Measurements from ENCODE around the gene UGT1A10.
"Not testable (repeated sequence)": the region's sequence is repeated elsewhere in the genome, so short reads cannot be mapped to it uniquely, and the experiment has no call there.

Gene UGT1A10

DNA sequence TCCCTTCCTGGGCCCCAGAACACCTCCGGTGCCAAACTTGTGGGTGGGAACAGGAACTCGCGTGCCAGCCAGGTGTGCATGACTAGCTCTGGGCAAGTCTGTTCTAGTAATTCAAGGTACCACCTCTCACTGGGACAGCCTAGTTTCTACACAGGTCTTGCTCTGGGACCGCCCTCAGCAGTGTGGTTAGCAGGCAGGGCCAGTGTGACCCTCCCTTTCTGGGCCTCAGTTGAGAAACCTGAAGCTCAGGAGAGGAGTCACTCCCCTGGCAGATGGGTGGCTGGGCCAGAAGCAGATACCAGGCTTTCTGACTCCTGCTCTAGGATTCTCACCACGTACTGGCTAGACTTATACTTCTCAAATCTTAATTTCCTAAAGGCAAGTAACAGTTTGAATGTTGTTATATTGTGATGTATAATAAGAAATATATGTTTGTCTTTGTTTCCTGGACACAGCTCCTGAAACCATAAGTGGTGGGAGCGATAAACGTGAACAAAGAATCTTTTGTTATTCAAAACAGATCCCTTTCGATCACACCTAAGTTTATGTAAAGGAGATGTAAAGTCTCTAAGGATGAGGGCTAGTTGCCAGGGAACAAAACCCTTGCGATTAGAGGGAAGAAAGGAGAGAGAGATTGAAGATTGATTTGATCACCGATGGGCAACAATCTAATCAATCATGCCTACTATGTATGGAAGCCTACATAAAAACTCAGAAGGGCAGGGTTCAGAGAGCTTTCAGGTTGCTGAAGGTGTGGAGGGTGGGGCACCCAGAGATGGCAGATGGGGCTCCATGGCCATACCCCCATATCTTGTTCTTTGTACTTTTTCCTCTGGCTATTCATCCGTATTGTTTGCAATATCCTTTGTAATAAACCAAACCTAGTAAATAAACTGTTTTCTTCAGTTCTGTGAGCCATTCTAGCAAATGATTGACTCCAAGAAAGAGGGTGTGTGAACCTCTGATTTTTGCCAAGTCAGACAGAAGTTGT, 55.5 kb downstream of the UGT1A10 start:
- no peak for DNase-seq (ENCODE audit: low read depth, low spot score)

DNA sequence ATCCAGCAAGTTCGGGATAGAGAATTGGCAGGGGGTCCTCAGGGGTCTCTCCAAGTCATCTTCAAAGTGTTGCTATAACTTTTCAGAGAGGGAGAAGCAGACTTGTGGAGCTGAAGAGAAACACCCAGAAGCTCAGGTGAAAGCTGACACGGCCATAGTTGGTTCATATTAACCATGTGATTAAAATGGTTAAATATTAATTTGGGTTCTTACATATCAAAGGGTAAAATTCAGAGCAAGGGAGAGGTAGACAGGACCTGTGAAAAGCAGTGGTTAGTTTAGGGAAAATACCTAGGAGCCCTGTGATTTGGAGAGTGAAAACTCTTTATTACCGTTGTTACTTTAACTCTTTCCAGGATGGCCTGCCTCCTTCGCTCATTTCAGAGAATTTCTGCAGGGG, 56.4 kb downstream of the UGT1A10 start, which contains the start of gene UGT1A6:
TSS of gene UGT1A6 (plus strand) at position 243 of the 400 bp plus-strand sequence. CDS start at position 358, 115 bp downstream.
- DNase-seq (ENCODE audit: low read depth, low spot score) = no peak

DNA sequence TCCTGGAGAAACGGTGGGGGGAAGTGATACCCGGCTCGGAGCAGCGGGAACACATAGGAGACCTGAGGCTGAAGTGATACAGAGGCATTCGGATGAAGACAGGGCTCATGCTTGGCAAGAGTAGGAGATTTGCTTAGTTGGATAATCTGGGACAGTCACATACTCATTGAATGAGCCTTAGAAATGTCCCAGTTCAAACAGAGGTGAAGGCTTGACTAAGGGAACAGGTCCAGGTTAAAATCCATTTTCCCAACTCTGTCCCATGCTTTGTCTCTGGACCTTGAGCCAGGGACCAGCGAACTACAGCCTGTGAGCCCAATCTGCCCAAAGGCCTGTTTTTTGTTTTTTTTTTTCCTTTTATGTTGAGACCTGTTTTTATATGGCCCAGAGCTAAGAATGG, 57.7 kb downstream of the UGT1A10 start:
- no peak for DNase-seq (ENCODE audit: low read depth, low spot score)

DNA sequence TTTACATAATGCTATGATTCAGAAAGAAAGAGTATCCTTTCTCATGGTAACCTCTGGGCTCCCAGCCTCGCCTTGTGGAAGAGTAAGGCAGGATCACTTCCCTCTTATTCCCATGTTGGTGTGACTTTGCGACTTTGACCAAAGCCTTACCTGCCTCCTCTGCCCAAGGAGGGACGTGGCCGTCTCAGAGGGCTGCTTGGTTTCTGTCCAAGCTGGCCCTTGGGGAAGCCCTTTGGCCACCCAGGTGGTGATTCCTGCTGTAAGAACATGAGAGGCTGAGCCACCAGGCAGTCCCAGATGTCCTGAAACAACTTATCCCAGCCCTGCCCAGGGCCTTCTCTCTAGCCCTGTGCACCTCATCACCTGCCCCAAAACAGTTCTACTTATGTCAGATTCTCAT, 62.5 kb downstream of the UGT1A10 start:
- DNase-seq (ENCODE audit: low read depth, low spot score) = no peak

DNA sequence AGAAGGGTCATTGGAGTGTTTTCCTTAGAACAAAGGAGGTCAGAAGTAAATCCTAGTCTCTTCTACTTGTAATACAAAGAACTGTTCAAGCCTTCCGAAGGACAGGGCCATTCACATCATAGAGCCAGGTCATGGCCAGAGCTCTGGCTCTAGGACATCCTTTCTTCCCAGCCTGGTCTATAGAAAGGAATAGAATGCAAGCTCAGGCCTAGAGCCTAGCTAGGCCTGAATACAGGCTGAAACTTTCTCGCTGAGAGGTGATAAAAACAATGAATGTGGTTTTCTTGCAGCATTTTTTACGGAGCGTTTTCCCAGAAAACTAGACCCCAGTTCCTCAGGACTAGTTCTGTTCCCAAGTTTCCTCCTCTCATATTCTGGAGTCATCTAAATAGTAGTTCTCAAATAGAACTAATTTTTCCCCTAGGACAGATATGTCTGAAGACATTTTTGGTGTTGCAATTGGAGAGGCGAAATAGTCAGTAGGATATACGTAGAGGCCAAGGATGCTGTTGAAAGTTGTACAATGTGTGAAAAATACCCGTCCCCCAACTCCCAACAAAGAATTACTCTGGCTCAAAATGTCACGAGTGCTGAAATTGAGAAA, 63.3 kb downstream of the UGT1A10 start:
- no peak for DNase-seq (ENCODE audit: low read depth, low spot score)

DNA sequence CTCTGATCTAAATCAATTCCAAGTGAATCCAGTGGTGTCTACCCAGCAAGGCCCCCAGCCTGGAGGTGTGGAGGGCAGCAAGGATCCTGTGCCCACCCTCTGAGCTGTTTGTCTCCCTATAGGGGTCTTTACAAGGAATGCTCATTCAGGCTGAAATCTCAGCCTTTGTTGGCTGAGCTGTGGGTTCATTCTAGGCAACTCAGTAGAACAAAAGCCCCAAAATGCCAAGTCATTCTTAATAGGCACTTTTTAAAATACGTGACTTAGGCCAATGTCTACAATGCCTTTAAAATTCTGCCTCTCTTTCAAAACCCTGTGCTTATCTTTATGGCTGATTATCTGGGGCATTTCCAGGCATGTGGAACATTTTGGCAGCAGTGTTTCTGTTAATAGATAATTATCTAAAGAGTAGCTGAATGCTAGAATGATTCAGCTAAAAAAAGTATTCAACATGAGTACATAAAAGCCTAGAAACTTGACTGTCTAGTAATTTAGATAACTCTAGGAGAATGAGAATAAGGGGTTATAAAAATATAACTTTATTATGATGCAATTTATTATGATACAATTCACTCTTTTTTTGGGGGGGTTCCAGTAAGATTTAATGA, 63.9 kb downstream of the UGT1A10 start:
- peak; percentile 31 for DNase-seq (ENCODE audit: low read depth, low spot score)

DNA sequence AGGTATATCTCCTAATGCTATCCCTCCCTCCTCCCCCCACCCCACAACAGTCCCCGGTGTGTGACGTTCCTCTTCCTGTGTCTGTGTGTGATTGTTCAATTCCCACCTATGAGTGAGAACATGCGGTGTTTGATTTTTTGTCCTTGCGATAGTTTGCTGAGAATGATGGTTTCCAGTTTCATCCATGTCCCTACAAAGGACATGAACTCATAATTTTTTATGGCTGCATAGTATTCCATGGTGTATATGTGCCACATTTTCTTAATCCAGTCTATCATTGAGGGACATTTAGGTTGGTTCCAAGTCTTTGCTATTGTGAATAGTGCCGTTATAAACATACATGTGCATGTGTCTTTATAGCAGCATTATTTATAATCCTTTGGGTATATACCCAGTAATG, 64.6 kb downstream of the UGT1A10 start:
- DNase-seq (ENCODE audit: low read depth, low spot score) = not testable (repeated sequence)

DNA sequence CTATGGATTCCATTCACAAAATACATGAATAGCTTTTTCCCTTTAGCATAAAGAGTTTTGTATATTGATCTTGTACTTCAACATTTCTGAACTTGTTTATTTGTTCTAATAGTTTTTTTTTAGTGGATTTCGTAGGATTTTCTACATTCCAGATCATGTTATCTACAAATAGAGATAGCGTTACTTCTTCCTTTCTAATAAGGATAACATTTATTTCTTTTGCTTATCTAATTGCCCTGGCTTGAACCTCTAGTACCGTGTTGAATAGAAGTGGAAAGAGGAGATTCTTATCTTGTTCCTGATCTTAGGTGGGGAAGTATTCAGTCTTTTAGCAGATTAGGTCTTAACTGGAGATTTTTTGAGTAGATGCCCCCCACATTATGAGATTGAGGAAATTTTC, 66.0 kb downstream of the UGT1A10 start:
- DNase-seq (ENCODE audit: low read depth, low spot score) = no peak

DNA sequence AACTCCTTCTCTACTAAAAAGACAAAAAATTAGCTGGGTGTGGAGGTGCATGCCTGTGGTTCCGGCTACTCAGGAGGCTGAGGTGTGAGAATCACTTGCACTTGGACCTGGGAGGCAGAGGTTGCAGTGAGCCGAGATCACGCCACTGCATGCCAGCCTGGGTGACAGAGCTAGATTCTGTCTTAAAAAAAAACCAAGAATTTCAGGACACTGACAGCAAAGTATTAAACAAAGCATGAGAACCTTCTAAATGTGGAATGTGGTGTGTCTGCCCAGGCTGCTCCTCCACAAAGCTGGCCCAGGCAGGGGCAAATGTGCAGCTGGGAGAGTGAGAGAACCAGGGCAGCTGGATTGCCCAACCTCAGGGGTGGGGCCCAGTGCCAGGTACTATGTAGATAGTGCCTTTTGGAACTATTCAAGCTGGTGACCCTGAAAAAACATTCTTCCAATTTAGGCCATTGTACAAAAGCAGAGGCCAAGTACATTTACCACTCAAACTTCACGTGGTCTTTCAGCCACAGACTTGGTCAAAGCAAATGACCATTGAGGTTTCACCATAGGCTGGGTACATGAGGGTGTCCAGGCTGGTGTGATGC, 69.8 kb downstream of the UGT1A10 start:
- DNase-seq (ENCODE audit: low read depth, low spot score) = no peak

DNA sequence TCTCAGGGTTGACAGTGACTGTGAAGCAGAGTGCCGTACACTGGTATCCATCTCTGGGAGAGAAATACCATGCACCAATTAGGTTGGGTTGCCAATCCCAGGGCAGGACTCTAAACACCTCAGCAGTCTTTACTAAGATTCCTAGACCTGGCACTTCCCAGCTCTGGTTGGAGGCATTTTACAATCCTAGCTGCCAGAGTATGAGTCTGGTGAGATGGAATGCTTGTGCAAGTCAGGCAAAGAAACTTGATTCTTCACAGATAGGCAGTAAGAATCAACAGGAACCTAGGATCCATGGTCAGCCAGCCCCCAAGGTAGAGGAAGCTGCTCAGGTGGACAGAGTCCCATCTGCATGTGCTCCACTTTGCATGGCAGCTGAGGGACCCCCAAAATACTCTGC, 70.5 kb downstream of the UGT1A10 start:
- no peak for DNase-seq (ENCODE audit: low read depth, low spot score)

DNA sequence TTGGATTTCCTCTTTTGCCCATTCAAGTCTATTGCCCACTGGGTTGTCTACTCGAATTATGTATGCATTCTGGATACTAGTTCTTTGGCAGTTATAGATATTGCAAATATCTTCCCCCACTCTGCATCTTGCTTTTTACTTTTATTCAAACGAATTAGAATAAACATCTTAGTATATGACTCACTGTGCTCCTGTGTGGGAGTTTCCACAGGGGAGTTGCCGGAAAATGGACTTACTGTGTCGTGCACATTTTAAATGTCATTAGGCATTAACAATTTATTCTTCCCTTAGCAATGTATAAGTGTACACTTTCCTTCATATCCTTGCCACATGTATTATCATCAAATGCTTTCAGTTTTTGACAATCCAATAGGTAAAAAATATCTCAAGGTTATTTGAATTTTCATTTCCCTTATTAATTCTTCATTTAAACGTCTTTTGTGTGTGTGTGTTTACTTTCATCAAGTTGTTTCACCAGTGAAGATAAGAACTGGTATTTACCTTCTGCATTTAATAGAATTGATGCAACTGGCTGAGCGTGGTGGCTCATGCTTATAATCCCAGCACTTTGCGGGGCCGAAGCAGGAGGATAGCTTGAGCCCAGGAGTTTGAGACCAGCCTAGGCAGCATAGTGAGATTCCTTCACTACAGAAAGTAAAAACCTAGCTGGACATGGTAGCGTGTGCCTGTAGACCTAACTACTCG, 71.8 kb downstream of the UGT1A10 start:
- DNase-seq (ENCODE audit: low read depth, low spot score) = no peak

DNA sequence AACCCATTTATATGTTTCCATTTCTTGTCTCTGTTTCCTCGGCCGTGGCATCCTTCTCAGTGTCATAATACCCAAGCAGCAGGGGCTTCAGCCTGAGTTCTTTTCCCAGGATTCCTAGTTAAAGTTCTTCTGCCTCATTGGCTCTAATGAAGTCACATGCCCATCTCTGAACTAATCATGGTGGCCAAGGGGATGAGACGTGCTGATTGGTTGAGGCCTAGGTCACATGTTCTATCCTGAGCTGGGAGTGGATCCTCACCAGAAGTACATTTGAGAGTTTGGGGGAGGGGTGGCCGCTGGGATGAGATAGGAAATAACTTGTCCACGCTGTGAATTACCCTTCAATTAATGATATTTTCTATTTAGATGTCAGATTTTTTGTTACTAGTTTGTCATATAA, 72.7 kb downstream of the UGT1A10 start:
- DNase-seq (ENCODE audit: low read depth, low spot score) = no peak

DNA sequence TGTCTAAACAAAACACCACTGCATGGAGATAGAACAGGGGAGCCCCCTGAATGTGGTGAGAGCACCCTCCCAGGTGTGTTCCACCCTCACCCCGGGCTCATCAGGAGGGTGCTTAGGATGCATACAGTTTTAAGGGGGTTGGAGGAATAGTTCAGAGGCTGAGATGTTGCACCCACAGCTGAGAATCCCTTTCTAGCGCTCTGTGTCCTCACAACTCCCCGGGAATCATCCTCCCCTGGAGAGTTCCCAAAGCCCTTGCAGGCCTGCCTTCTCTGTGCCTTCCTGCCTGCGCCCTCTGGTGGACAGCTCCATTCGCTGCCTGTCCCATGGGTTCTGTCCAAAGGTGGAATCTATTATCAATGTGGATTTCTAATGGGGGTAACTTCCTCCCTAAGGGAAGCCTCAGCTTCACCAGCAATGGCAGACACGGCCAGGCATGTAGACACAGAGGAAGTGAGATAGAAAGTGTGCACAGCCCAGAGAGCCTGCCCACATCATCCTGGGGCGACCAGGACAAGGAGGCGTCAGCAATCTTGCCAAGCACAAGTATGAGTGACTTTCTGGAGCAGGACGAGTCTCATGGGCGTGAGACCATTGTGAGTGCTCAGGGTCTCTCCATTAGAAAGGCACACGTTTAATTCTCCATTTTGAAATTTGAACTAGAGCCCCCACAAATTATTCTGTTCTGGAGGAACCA, 75.2 kb downstream of the UGT1A10 start:
- DNase-seq (ENCODE audit: low read depth, low spot score) = peak; percentile 75

DNA sequence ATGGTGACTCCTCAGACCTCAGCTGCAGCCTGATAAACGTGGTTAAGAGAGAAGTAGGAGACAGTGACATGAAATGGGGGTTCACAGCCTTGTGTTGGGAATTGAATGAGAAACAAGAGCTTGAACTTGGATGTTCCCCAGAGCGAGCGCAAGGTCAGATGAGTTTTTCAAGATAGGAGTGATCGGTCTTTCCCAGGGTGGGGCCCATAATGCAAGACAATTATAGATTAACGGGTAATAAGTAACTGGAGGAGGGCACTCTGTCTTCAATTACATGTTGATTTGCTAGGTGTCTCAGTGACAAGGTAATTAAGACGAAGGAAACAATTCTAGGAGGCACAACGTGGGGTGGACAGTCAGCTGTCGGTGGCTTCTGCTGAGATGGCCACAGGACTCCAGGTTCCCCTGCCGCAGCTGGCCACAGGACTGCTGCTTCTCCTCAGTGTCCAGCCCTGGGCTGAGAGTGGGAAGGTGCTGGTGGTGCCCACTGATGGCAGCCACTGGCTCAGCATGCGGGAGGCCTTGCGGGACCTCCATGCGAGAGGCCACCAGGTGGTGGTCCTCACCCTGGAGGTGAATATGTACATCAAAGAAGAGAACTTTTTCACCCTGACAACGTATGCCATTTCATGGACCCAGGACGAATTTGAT, 76.5 kb downstream of the UGT1A10 start, which contains the start of gene UGT1A5:
TSS of gene UGT1A5 (plus strand) at position 297 of the 651 bp plus-strand sequence. CDS start at position 382, 85 bp downstream.
- DNase-seq (ENCODE audit: low read depth, low spot score) = no peak

DNA sequence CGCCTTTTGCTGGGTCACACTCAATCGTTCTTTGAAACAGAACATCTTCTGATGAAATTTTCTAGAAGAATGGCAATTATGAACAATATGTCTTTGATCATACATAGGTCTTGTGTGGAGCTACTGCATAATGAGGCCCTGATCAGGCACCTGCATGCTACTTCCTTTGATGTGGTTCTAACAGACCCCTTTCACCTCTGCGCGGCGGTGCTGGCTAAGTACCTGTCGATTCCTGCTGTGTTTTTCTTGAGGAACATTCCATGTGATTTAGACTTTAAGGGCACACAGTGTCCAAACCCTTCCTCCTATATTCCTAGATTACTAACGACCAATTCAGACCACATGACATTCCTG, 77.0 kb downstream of the UGT1A10 start:
- no peak for DNase-seq (ENCODE audit: low read depth, low spot score)

DNA sequence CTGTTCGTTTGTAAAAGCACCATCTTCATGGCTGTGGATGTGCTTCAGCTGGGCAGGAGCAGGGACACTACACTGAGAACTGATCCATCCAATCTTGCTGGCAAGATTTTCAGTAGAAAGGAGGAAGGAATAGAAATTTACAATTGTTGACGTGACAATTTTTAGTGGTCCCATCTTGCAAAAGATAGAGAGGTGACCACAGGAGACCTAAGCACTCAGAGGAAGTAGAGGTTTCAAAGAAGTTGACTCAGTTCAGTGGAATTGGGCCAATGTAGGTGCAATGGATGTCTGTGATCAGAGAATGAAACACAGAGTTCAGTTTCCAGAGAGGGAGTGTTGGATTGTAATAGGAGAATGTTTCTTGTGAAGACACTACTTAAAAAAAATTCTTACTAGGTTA, 77.9 kb downstream of the UGT1A10 start:
- DNase-seq (ENCODE audit: low read depth, low spot score) = no peak

DNA sequence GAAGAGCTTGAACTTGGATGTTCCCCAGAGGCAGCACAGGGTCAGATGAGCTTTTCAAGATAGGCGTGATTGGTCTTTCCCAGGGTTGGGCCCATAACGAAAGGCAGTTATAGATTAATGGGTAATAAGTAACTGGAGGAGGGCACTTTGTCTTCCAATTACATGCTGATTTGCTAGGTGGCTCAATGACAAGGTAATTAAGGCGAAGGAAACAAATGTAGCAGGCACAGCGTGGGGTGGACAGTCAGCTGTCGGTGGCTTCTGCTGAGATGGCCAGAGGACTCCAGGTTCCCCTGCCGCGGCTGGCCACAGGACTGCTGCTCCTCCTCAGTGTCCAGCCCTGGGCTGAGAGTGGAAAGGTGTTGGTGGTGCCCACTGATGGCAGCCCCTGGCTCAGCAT, 82.3 kb downstream of the UGT1A10 start, which contains the start of gene UGT1A4:
TSS of gene UGT1A4 (plus strand) at position 185 of the 400 bp plus-strand sequence. CDS start at position 270, 85 bp downstream.
- DNase-seq (ENCODE audit: low read depth, low spot score) = no peak

DNA sequence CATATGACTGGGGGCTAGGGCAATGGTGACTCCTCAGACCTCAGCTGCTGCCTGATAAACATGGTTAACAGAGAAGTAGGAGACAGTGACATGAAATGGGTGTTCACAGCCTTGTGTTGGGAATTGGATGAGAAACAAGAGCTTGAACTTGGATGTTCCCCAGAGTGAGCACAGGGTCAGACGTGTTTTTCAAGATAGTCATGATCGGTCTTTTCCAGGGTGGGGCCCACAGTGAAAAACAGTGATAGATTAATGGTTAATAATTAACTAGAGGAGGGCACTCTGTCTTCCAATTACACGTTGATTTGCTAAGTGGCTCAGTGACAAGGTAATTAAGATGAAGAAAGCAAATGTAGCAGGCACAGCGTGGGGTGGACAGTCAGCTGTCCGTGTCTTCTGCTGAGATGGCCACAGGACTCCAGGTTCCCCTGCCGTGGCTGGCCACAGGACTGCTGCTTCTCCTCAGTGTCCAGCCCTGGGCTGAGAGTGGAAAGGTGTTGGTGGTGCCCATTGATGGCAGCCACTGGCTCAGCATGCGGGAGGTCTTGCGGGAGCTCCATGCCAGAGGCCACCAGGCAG, 92.6 kb downstream of the UGT1A10 start, which contains the start of gene UGT1A3:
TSS of gene UGT1A3 (plus strand) at position 320 of the 579 bp plus-strand sequence. CDS start at position 405, 85 bp downstream.
- DNase-seq (ENCODE audit: low read depth, low spot score) = no peak

DNA sequence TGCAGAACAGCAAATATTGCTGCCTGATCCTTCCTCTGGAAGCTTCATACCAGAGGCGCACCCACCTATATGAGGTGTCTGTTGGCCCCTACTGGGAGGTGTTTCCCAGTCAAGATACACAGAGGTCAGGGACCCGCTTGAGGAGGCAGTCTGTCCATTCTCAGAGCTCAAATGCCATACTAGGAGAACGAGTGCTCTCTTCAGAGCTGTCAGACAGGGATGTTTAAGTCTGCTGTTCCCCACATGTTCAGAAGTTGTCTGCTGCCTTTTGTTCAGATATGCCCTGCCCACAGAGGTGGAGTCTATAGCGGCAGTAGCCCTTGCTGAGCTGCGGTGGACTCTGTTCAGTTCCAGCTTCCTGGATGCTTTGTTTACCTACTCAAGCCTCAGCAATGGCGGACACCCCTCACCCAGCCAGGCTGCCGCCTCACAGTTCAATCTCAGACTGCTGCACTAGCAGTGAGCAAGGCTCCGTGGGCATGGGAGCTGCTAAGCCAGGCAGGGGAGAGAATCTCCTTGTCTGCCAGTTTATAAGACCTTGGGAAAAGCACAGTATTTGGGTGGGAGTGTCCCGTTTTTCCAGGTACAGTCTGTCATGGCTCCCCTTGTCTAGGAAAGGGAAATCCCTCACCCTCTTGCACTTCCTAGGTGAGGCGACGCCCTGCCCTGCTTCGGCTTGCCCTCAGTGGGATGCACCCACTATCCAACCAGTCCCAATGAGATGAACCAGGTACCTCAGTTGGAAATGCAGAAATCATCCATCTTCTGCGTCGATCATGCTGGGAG, 100.8 kb downstream of the UGT1A10 start:
- DNase-seq (ENCODE audit: low read depth, low spot score) = not testable (repeated sequence)
